SU-DHL-6 (cell line): ENCODE measurements around the gene KCNQ1OT1.

ENCODE experiments used
- H2AFZ ChIP-seq: fragments of 200-600 bp; sonication (generic); 2 replicates; pipeline ENCODE4 v1.6.1; 2014; ENCODE audit warnings: low read depth, mild to moderate bottlenecking, moderate library complexity, mixed read lengths, antibody characterized with exemption, low read length; ENCODE audit not compliant: severe bottlenecking
- H3F3A ChIP-seq: fragments of 200-600 bp; shearing (Covaris generic); 2 replicates; pipeline ENCODE4 v1.6.0; 2016; ENCODE audit warnings: antibody characterized with exemption, mild to moderate bottlenecking; ENCODE audit not compliant: insufficient read depth
- H3K27ac ChIP-seq: fragments of 200-600 bp; sonication (generic); 2 replicates; pipeline ENCODE4 v1.5.1; 2016; ENCODE audit warnings: low read depth, mild to moderate bottlenecking, low read length, moderate library complexity, mixed read lengths
- H3K27me3 ChIP-seq: fragments of 200-600 bp; sonication (generic), shearing (Covaris generic); 2 replicates; pipeline ENCODE4 v1.6.0; 2014; ENCODE audit warnings: mild to moderate bottlenecking, low read length
- H3K36me3 ChIP-seq: fragments of 200-600 bp; sonication (generic); 2 replicates; pipeline ENCODE4 v1.6.1; 2014; ENCODE audit warnings: mild to moderate bottlenecking, low read length, mixed read lengths
- H3K4me2 ChIP-seq: fragments of 300-600, 200-600 bp; shearing (Covaris generic), sonication (generic); 2 replicates; pipeline ENCODE4 v1.6.0; 2014; ENCODE audit warnings: low read length, low read depth, mild to moderate bottlenecking; ENCODE audit not compliant: poor library complexity, severe bottlenecking
- H3K4me3 ChIP-seq: fragments of 200-600 bp; sonication (generic); 2 replicates; pipeline ENCODE4 v1.5.1; 2014; ENCODE audit warnings: antibody characterized with exemption, low read length, mild to moderate bottlenecking, mixed read lengths; ENCODE audit not compliant: insufficient read depth, poor library complexity, severe bottlenecking
- H3K79me2 ChIP-seq: fragments of 200-600 bp; sonication (generic); 2 replicates; pipeline ENCODE4 v1.6.1; 2014; ENCODE audit warnings: mild to moderate bottlenecking, low read length, moderate library complexity; ENCODE audit not compliant: insufficient read depth
- H3K9ac ChIP-seq: fragments of 200-600 bp; sonication (generic); 2 replicates; pipeline ENCODE4 v1.7.0; 2014; ENCODE audit warnings: mild to moderate bottlenecking, low read length
- H3K9me2 ChIP-seq: fragments of 200-600 bp; sonication (generic); replicated peaks from 2 replicates; pipeline ENCODE4 v1.6.1; 2014; ENCODE audit warnings: low read length; ENCODE audit not compliant: insufficient read depth
- H3K9me3 ChIP-seq: fragments of 200-600 bp; sonication (generic); 2 replicates; pipeline ENCODE4 v1.6.1; 2014; ENCODE audit warnings: low read length, mixed read lengths; ENCODE audit not compliant: insufficient read depth
- H4K20me1 ChIP-seq: fragments of 200-600 bp; sonication (generic); 2 replicates; pipeline ENCODE4 v1.6.1; 2014; ENCODE audit warnings: low read depth, mild to moderate bottlenecking, antibody characterized with exemption, low read length, moderate library complexity, mixed read lengths
- CTCF ChIP-seq: fragments of 200-600 bp; sonication (generic); IDR thresholded peaks from one replicate; pipeline ENCODE4 v1.5.1; 2017; ENCODE audit warnings: antibody characterized with exemption, mild to moderate bottlenecking, low read length, moderate library complexity; ENCODE audit not compliant: insufficient read depth, poor library complexity, severe bottlenecking
- EZH2phosphoT487 ChIP-seq: fragments of 200-600 bp; sonication (generic), shearing (Covaris generic); conservative IDR thresholded peaks from 2 replicates; pipeline ENCODE4 v1.6.1; 2018; ENCODE audit warnings: mild to moderate bottlenecking, antibody characterized with exemption, low read length, moderate library complexity, mixed read lengths

The KCNQ1OT1 gene

GRCh38 chr11:2576549-2576948, 123.2 kb downstream of the KCNQ1OT1 start:
- Histone ChIP-seq H3K9me2 (no peaks in the 10 kb centered on the region), H3K4me3 (no peak overlapping the region), H3K27me3 (no peaks in the 10 kb centered on the region), H3K9me3 (no peaks in the 10 kb centered on the region), H2AFZ (no peak overlapping the region), H3K36me3 (no peaks in the 10 kb centered on the region), H4K20me1 (no peaks in the 10 kb centered on the region), H3F3A (no peaks in the 10 kb centered on the region), H3K9ac (no peak overlapping the region), H3K4me2 (no peak overlapping the region), H3K27ac (no peak overlapping the region), H3K79me2 (no peaks in the 10 kb centered on the region)
- no peak for TF ChIP-seq EZH2phosphoT487
- no peak for TF ChIP-seq CTCF

- TF ChIP-seq EZH2phosphoT487 (no peak), CTCF (no peak)
- no peaks in the 10 kb centered on the region for H3K9me3 ChIP-seq
- no peak overlapping the region for H2AFZ ChIP-seq
- H3K27ac ChIP-seq: no peak overlapping the region
- no peaks in the 10 kb centered on the region for H3K27me3 ChIP-seq
- no peak overlapping the region for H3K9ac ChIP-seq
- no peak overlapping the region for H3K4me3 ChIP-seq
- H3K9me2 ChIP-seq: no peaks in the 10 kb centered on the region
- H3K79me2 ChIP-seq: no peaks in the 10 kb centered on the region
- H3K36me3 ChIP-seq: no peaks in the 10 kb centered on the region
- H3F3A ChIP-seq: no peaks in the 10 kb centered on the region
- H3K4me2 ChIP-seq: no peak overlapping the region
- no peaks in the 10 kb centered on the region for H4K20me1 ChIP-seq
These were observed 123.7 kb downstream of the KCNQ1OT1 start for GRCh38 chr11:2576111-2576510.

- H3K27me3 ChIP-seq: no peaks in the 10 kb centered on the region
- H3K27ac ChIP-seq: no peak overlapping the region
- no peak overlapping the region for H3K4me3 ChIP-seq
- no peaks in the 10 kb centered on the region for H3K79me2 ChIP-seq
- no peak for TF ChIP-seq CTCF
- TF ChIP-seq EZH2phosphoT487: no peak
- H3K9me2 ChIP-seq: no peaks in the 10 kb centered on the region
- no peaks in the 10 kb centered on the region for H3F3A ChIP-seq
- no peak overlapping the region for H3K9ac ChIP-seq
- H3K9me3 ChIP-seq: no peaks in the 10 kb centered on the region
- H3K36me3 ChIP-seq: no peaks in the 10 kb centered on the region
- no peak overlapping the region for H2AFZ ChIP-seq
- H3K4me2 ChIP-seq: no peak overlapping the region
- H4K20me1 ChIP-seq: no peaks in the 10 kb centered on the region
These were observed 124.2 kb downstream of the KCNQ1OT1 start for GRCh38 chr11:2575591-2576051.
